Esophagus muscularis mucosa (tissue), 4 donors: ENCODE measurements around the gene MMS19. TPM values are rescaled to one million over a fixed set of nuclear protein-coding genes. Genes with fewer than 3 reads are reported as not detected.

Source experiments
- DNase-seq: peaks from one replicate; pipeline ENCODE4 v3.0.0-alpha.2; 2017; ENCODE audit errors: extremely low spot score
- H3K27ac ChIP-seq, 4 donors: fragments of 200-600 bp; sonication (generic); replicated peaks in 1 of 4; 1 replicate in 3 of 4; 2 replicates in 1 of 4; pipeline ENCODE4 v1.5.1; 2016 to 2019; ENCODE audit warnings: mild to moderate bottlenecking in 1 of 4
- H3K27me3 ChIP-seq, 4 donors: fragments of 200-600 bp; sonication (generic); one replicate each; pipeline versions ENCODE4 v1.5.1 to v1.6.0; 2016 to 2019
- H3K36me3 ChIP-seq, 4 donors: fragments of 200-600 bp; sonication (generic); one replicate each; pipeline ENCODE4 v1.5.1; 2016 to 2019
- H3K4me1 ChIP-seq, 4 donors: fragments of 200-600 bp; sonication (generic); one replicate each; pipeline ENCODE4 v1.5.1; 2016 to 2019
- H3K4me3 ChIP-seq, 4 donors: fragments of 200-600 bp; sonication (generic); 1 replicate in 2 of 4; 2 replicates in 2 of 4; pipeline ENCODE4 v1.5.1; 2016 to 2019; ENCODE audit warnings: mild to moderate bottlenecking in 4 of 4, moderate library complexity in 1 of 4
- H3K9me3 ChIP-seq, 4 donors: fragments of 200-600 bp; sonication (generic); 1 replicate in 3 of 4; 2 replicates in 1 of 4; pipeline ENCODE4 v1.5.1; 2016 to 2019
- EP300 ChIP-seq: sonication (generic); formaldehyde crosslinking; IDR thresholded peaks from one replicate; pipeline ENCODE4 v1.6.1; 2017; ENCODE audit warnings: antibody characterized with exemption
- POLR2A ChIP-seq: fragments of 450-650 bp; IDR thresholded peaks from one replicate; pipeline ENCODE4 v1.6.1; 2017; ENCODE audit warnings: antibody characterized with exemption, moderate library complexity, mild to moderate bottlenecking, low read depth
- POLR2AphosphoS5 ChIP-seq, 2 donors: sonication (generic); formaldehyde crosslinking; IDR thresholded peaks; one replicate each; pipeline ENCODE4 v1.6.1; 2017; ENCODE audit warnings: antibody characterized with exemption in 2 of 2
- WGBS: methylation state at CpG from one replicate; pipeline ENCODE4 v1.1.5; 2018; 5-methylcytosine and 5-hydroxymethylcytosine counted together
- intact Hi-C: fragments of 100-400 bp; cut with DNase I; formaldehyde crosslinking; loops from one replicate; pipeline ENCODE4 v1.15.1; 2023
- total RNA-seq, 4 donors: library from RNA; depleted of rRNA; stranded (reverse); fragments of >200 nt; gene quantifications; one replicate each; pipeline versions ENCODE4 v1.1.0 to v1.2.1, GENCODE V29; 2016
- TF ChIP-seq, protein P1 (sequence below), 3 experiments: fragments of 200-600 bp in 2 of 3; fragments of 450-650 bp in 1 of 3; sonication (generic) in 2 of 3; IDR thresholded peaks; one replicate each; pipeline ENCODE4 v1.5.1; 2017 to 2019; ENCODE audit warnings: antibody characterized with exemption in 3 of 3, mild to moderate bottlenecking in 2 of 3, moderate library complexity in 1 of 3

MMS19 gene
- total RNA-seq, 4 donors from 2014 or later = 46.9 to 51.4 (median 48.6) TPM

DNA sequence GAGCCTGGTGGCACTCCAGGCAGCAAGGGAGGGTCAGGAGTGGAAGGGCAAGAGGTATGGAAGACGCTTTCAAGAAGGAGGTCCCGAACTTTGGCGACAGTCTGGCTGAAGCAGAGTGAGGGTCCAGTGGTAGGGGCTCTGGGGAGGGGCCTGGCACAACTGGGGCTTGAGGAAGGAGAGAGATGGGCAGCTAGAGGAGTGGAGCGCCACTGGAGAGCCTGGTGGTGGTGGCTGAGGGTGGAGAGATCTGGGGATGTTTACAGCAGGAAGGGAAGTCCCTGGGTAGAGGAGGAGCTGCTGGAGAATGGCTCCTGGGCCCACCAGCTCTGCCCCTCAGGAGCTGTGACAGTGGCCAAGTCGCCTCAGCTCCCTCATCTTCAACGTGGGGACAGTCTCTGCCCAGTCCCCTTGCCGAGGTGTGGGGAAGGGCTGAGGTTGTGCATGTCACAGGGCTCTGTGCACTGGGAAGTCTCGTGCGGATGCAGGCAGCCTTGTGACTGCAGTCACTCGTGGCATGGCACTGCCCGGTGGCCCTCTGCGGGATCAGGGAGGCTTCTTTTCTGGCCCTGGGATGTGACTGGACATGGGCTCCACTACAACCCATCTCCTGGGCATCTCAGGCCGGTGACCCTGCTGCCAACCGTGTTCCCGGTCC is 19.0 kb upstream of the MMS19 start:
- Histone ChIP-seq H3K27me3 (no peaks in the 10 kb centered on the region), H3K4me1 (peaks cover 23 to 41% (median 29%) of the 10 kb centered on the region in 4 donors), H3K9me3 (no peaks in the 10 kb centered on the region), H3K36me3 (no peaks in the 10 kb centered on the region), H3K27ac (peak overlapping the region in 1 of 4 donors; percentile 46), H3K4me3 (no peak overlapping the region)
- intact Hi-C loops = no loop called here
- no peak for DNase-seq
- 87% methylated on average over 13 of the region's 15 CpGs for WGBS
- no peak for TF ChIP-seq POLR2AphosphoS5 (IDR thresholded peaks at IDR 0.05)
- TF ChIP-seq, protein P1, sequence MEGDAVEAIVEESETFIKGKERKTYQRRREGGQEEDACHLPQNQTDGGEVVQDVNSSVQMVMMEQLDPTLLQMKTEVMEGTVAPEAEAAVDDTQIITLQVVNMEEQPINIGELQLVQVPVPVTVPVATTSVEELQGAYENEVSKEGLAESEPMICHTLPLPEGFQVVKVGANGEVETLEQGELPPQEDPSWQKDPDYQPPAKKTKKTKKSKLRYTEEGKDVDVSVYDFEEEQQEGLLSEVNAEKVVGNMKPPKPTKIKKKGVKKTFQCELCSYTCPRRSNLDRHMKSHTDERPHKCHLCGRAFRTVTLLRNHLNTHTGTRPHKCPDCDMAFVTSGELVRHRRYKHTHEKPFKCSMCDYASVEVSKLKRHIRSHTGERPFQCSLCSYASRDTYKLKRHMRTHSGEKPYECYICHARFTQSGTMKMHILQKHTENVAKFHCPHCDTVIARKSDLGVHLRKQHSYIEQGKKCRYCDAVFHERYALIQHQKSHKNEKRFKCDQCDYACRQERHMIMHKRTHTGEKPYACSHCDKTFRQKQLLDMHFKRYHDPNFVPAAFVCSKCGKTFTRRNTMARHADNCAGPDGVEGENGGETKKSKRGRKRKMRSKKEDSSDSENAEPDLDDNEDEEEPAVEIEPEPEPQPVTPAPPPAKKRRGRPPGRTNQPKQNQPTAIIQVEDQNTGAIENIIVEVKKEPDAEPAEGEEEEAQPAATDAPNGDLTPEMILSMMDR (IDR thresholded peaks at IDR 0.05) = no peak
- no peak for TF ChIP-seq POLR2A
- no peak for TF ChIP-seq EP300

DNA sequence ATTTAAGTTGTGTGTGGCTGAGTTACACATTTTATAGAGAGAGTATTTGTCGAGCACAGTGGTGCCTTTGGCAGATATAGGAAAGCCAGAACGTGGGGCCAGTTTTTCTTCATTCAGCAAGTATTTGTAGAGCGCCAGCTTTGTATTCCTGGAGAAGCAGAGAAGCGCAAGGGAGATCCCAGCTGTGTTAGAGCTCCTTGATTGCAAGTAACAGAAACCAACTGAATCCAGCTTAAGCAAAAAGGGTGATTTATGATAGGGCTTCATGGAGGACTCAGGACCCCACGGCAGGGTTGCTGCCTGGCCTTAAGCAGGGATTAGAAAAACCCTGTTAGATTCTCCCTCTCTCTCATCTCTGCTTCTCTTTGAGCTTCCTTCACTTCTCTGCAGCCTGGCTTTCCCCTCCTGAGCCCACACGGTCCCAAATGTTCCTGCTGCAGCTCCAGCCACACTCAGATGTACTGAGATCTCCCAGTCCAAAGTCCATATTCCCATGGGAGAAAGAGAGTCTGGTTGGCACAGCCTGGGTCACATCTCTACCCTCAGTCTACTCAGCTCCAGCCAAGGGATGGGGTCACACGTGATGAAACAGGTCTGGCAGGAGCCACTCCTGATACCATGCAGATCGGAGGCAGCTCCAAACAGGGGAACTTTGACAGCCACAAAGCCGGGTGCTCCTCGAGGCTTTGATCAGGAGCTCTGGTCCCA is 17.2 kb upstream of the MMS19 start:
- Histone ChIP-seq H3K4me3 (no peak overlapping the region), H3K27me3 (no peaks in the 10 kb centered on the region), H3K27ac (no peak overlapping the region), H3K9me3 (no peaks in the 10 kb centered on the region), H3K36me3 (no peaks in the 10 kb centered on the region), H3K4me1 (peaks cover 22 to 45% (median 33%) of the 10 kb centered on the region in 4 donors)
- no peak for DNase-seq
- TF ChIP-seq POLR2A = no peak
- TF ChIP-seq, protein P1 (IDR thresholded peaks at IDR 0.05) = no peak
- no peak for TF ChIP-seq POLR2AphosphoS5 (IDR thresholded peaks at IDR 0.05)
- intact Hi-C loops = no loop called here
- 83% methylated on average over 10 of the region's 10 CpGs for WGBS

DNA sequence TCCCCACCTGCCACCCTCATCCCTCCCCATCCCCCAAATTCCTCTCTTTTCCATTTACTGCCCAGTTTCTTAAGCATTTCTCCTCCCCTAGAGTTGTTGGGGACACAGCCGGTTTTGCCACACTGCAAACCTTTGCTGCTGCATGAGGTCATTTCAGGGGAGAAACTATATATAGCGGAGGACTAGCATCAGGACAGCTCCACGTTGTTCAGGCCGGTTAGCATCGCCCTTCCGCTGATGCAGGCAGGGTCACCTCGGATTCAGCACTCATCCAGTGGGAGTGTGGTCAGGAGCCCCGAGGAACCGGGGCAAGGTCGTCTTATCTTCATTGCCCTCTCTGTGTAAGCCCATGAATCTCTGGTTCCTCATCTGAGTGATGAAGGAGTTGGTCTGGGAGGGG is 16.1 kb upstream of the MMS19 start:
- H3K36me3 ChIP-seq = no peaks in the 10 kb centered on the region
- peaks cover 21 to 39% (median 33%) of the 10 kb centered on the region in 4 donors for H3K4me1 ChIP-seq
- 84% methylated on average over 10 of the region's 10 CpGs for WGBS
- no peak for DNase-seq
- no peaks in the 10 kb centered on the region for H3K9me3 ChIP-seq
- TF ChIP-seq POLR2A (no peak), EP300 (no peak), POLR2AphosphoS5 (IDR thresholded peaks at IDR 0.05) (no peak)
- TF ChIP-seq, protein P1 (IDR thresholded peaks at IDR 0.05) = no peak
- H3K4me3 ChIP-seq = no peak overlapping the region
- intact Hi-C loops = no loop called here
- H3K27me3 ChIP-seq = no peaks in the 10 kb centered on the region
- H3K27ac ChIP-seq = no peak overlapping the region

DNA sequence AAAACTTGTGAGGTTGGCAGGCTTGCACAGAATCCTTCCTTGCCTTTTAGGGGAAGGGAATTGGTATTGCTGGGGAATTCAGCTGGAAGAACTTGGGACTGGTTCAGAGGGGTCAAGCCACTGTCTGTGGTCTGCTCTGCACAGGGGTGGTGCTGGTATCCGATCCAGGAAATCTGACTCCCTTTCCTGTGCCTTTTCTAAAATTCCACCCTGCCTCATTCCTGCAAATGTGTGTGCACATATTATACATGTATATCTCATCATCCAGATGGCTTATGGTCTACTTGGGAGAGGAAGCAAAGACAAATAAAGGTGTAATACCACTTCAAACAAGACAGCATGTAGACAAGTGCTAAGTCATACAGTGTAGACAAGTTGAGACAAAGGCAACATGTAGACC is 14.8 kb upstream of the MMS19 start:
- 77% methylated on average over 1 of the region's 1 CpG for WGBS
- H3K4me1 ChIP-seq = peaks cover 16 to 30% (median 24%) of the 10 kb centered on the region in 4 donors
- no peak for TF ChIP-seq EP300
- TF ChIP-seq, protein P1 (IDR thresholded peaks at IDR 0.05) = no peak
- no peak for TF ChIP-seq POLR2AphosphoS5 (IDR thresholded peaks at IDR 0.05)
- no peak for TF ChIP-seq POLR2A

More for the DNA sequence above, 14.8 kb upstream of the MMS19 start:
- no peaks in the 10 kb centered on the region for H3K27me3 ChIP-seq
- no peaks in the 10 kb centered on the region for H3K36me3 ChIP-seq
- no peaks in the 10 kb centered on the region for H3K9me3 ChIP-seq
- no peak overlapping the region for H3K27ac ChIP-seq
- intact Hi-C loops = no loop called here
- no peak overlapping the region for H3K4me3 ChIP-seq
- DNase-seq = no peak
